Measurements from ENCODE around the gene LOXHD1. TPM values are rescaled to one million over a fixed set of nuclear protein-coding genes. Genes with fewer than 3 reads are reported as not detected.

The LOXHD1 gene
- total and polyA plus RNA-seq, 2 of the 4 experiments (the other 2 are of a cell fraction) = not detected

GRCh38 chr18:46484971-46485370, 172.0 kb downstream of the LOXHD1 start:
- Histone ChIP-seq H3K14ac (replicated peaks; ENCODE audit: low read depth, low read length) (no peak overlapping the region), H2AFZ (replicated peaks; ENCODE audit: low read length, poor library complexity) (no peak overlapping the region), H3K4ac (ENCODE audit: low read depth, low read length) (no peak overlapping the region), H4K20me1 (ENCODE audit: insufficient read depth, low read length) (no peaks in the 10 kb centered on the region), H2AK9ac (replicated peaks; ENCODE audit: low read depth, low read length, poor library complexity) (no peak overlapping the region), H4K91ac (ENCODE audit: insufficient read depth, low read depth, low read length) (no peak overlapping the region), H3K23ac (ENCODE audit: low read depth, low read length) (no peak overlapping the region), H3K79me1 (ENCODE audit: low read depth in 1 of 2, low read length in 2 of 2) (no peaks in the 10 kb centered on the region), H3K56ac (ENCODE audit: extremely low read depth, insufficient read depth, low read length) (no peak overlapping the region), H4K8ac (ENCODE audit: low read depth in 2 of 2, low read length in 2 of 2) (no peak overlapping the region), H3K9me3 (ENCODE audit: control insufficient read depth, insufficient read depth, low read length) (no peaks in the 10 kb centered on the region), H4K5ac (ENCODE audit: low read depth, low read length) (no peak overlapping the region), H2BK20ac (ENCODE audit: low read depth, low read length) (no peak overlapping the region), H3K4me3 (ENCODE audit: insufficient read depth, low read depth, low read length) (no peak overlapping the region), H3K9me1 (ENCODE audit: insufficient read depth, low read length) (no peaks in the 10 kb centered on the region), H3K4me2 (ENCODE audit: low read depth, low read length) (no peak overlapping the region), H3K18ac (ENCODE audit: low read depth, low read length) (no peak overlapping the region), H3K9ac (ENCODE audit: low read depth, low read length) (no peak overlapping the region), H3K36me3 (ENCODE audit: control insufficient read depth, insufficient read depth, low read length) (no peaks in the 10 kb centered on the region), H2AK5ac (ENCODE audit: low read depth, low read length) (no peak overlapping the region), H3K4me1 (ENCODE audit: control insufficient read depth, insufficient read depth, low read length) (no peaks in the 10 kb centered on the region), H3K27ac (ENCODE audit: insufficient read depth, low read length) (no peak overlapping the region), H2BK5ac (ENCODE audit: low read depth, low read length, poor library complexity, severe bottlenecking) (no peak overlapping the region), H2BK120ac (ENCODE audit: low read depth, low read length) (no peak overlapping the region), H2BK15ac (ENCODE audit: low read depth, low read length) (no peak overlapping the region), H3K27me3 (ENCODE audit: control insufficient read depth, insufficient read depth, low read length) (no peaks in the 10 kb centered on the region; the same call in 1 of the 2 replicates)
- BruUV-seq (replicated peaks) = no TSS peak
- ATAC-seq (ENCODE audit: low read depth) = no peak
- intact Hi-C loops (cut with micrococcal nuclease) = no loop called here
- dilution Hi-C loops (cut with HindIII; ENCODE audit: low sequenced_read_pairs, unreplicated experiment) = no loop called here
- no peak for DNase-seq
- WGBS, 2 experiments (ENCODE audit: extremely low coverage in 2 of 2, insufficient read length in 1 of 2) = no CpG with 5 or more reads among the region's 16 CpGs
- ChIA-PET POLR2A (ENCODE audit: unreplicated experiment) (no interaction called here), CTCF (no interaction called here)
- in situ Hi-C loops (cut with MboI; ENCODE audit: low sequenced_read_pairs) = loop anchor here (10.0 kb wide), 1 partner anchor 200 kb away; no protein-coding TSS in a partner anchor
- no peak for TF ChIP-seq MXI1 (IDR thresholded peaks at IDR 0.05; ENCODE audit: borderline replicate concordance, low read depth, low read length)
- no peak for TF ChIP-seq CHD1 (IDR thresholded peaks at IDR 0.05; ENCODE audit: low read depth, low read length)
- TF ChIP-seq USF2 (IDR thresholded peaks at IDR 0.05; ENCODE audit: low read depth, low read length) = no peak
- no peak for TF ChIP-seq RAD21 (IDR thresholded peaks at IDR 0.05; ENCODE audit: low read length)
- no peak for TF ChIP-seq RFX5 (IDR thresholded peaks at IDR 0.05; ENCODE audit: low read depth, low read length)
- no peak for TF ChIP-seq RCOR1 (IDR thresholded peaks at IDR 0.05; ENCODE audit: insufficient replicate concordance, low read length)
- TF ChIP-seq CTCF (conservative IDR thresholded peaks at IDR 0.05; ENCODE audit: low read depth, low read length) = no peak
- no peak for TF ChIP-seq ELK1 (IDR thresholded peaks at IDR 0.05; ENCODE audit: borderline replicate concordance, low read depth, low read length)
- TF ChIP-seq BHLHE40 (IDR thresholded peaks at IDR 0.05; ENCODE audit: low read depth, low read length) = no peak
- TF ChIP-seq CEBPB (IDR thresholded peaks at IDR 0.05; ENCODE audit: low read depth, low read length) = no peak
- no peak for TF ChIP-seq NFE2L2 (IDR thresholded peaks at IDR 0.05; ENCODE audit: low read depth, low read length)
- TF ChIP-seq FOS (IDR thresholded peaks at IDR 0.05; ENCODE audit: low read depth, low read length) = no peak
- TF ChIP-seq MAFK (IDR thresholded peaks at IDR 0.05; ENCODE audit: low read depth, low read length) = no peak
- TF ChIP-seq SMC3 (IDR thresholded peaks at IDR 0.05; ENCODE audit: low read depth, low read length) = no peak
- no peak for TF ChIP-seq POLR2A (IDR thresholded peaks at IDR 0.05; ENCODE audit: low read depth, low read length)
- TF ChIP-seq MAZ (IDR thresholded peaks at IDR 0.05; ENCODE audit: borderline replicate concordance, low read depth, low read length) = no peak
